Measurements from ENCODE around the gene HPCAL4.

Gene HPCAL4

DNA sequence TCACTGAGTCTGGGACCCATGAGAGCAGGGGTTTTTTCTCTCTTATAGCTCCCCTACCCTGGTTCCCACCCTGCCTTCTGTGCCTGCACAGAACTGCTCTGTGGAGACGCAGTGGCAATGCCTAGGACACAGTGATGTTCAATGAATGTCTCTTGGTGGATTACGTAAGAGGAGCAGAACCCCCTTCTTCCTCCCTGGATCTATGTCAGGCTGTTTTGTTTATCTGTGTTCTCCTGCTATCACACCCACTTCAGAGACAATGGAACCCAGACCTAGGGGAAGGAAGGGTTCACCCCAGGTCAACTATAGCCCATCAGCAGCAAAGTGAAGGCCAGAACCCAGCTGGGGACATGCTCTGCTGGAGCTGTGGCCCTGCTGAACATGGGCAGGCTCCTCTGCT, 2.0 kb downstream of the HPCAL4 start:
- H3K9me2 ChIP-seq (replicated peaks; ENCODE audit: insufficient read depth, low read length) = no peaks in the 10 kb centered on the region
- no peaks in the 10 kb centered on the region for H3K27me3 ChIP-seq (replicated peaks; ENCODE audit: insufficient read depth, low read length)

DNA sequence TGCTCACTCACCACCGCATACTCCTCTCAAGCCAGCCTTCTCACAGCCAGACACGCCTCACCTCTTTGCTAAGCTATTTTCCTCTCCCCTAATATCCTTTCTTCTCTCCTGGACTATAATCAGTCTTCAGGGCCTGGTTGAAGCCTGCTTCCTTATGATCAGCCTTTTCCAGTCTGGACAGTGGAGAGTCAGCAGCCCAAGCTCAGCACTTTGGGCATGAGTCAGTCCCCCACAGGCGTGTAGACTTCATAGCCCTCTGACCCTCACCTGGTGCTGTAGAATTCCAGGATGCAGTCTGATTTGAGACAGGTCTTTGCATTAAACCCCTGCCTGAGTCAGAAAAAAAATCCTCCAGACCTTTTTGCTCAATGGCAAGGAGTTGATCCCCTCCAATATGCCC, 2.5 kb downstream of the HPCAL4 start:
- H2AFZ ChIP-seq (ENCODE audit: low read length) = no peak overlapping the region
- H3K9me2 ChIP-seq (replicated peaks; ENCODE audit: insufficient read depth, low read length) = no peaks in the 10 kb centered on the region
- no peak overlapping the region for H3K4me3 ChIP-seq (ENCODE audit: low read length)
- H3K79me2 ChIP-seq (ENCODE audit: low read length) = no peaks in the 10 kb centered on the region
- no peak overlapping the region for H3K27ac ChIP-seq (ENCODE audit: low read length)
- no peak overlapping the region for H3K4me2 ChIP-seq (ENCODE audit: low read depth, low read length)
- no peaks in the 10 kb centered on the region for H4K20me1 ChIP-seq (ENCODE audit: insufficient read depth, low read length)
- no peak overlapping the region for H3K9ac ChIP-seq (ENCODE audit: low read length)
- H3K36me3 ChIP-seq (replicated peaks; ENCODE audit: insufficient read depth, low read length) = no peaks in the 10 kb centered on the region
- H3K27me3 ChIP-seq (replicated peaks; ENCODE audit: insufficient read depth, low read length) = no peaks in the 10 kb centered on the region
- no peak for DNase-seq
- H3K4me1 ChIP-seq (ENCODE audit: low read length) = peaks cover 8% of the 10 kb centered on the region
- H3K9me3 ChIP-seq (replicated peaks; ENCODE audit: insufficient read depth, low read length) = no peaks in the 10 kb centered on the region
- H3F3A ChIP-seq (ENCODE audit: insufficient read depth, low read length) = no peaks in the 10 kb centered on the region
- TF ChIP-seq EZH2phosphoT487 (IDR thresholded peaks at IDR 0.05; ENCODE audit: low read length) (no peak), EZH2 (optimal IDR thresholded peaks at IDR 0.05; ENCODE audit: low read depth, low read length) (no peak)
- TF ChIP-seq, protein P1, sequence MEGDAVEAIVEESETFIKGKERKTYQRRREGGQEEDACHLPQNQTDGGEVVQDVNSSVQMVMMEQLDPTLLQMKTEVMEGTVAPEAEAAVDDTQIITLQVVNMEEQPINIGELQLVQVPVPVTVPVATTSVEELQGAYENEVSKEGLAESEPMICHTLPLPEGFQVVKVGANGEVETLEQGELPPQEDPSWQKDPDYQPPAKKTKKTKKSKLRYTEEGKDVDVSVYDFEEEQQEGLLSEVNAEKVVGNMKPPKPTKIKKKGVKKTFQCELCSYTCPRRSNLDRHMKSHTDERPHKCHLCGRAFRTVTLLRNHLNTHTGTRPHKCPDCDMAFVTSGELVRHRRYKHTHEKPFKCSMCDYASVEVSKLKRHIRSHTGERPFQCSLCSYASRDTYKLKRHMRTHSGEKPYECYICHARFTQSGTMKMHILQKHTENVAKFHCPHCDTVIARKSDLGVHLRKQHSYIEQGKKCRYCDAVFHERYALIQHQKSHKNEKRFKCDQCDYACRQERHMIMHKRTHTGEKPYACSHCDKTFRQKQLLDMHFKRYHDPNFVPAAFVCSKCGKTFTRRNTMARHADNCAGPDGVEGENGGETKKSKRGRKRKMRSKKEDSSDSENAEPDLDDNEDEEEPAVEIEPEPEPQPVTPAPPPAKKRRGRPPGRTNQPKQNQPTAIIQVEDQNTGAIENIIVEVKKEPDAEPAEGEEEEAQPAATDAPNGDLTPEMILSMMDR (IDR thresholded peaks at IDR 0.05; ENCODE audit: low read length) = no peak

More for the DNA sequence above, 2.0 kb downstream of the HPCAL4 start:
- Histone ChIP-seq H3F3A (ENCODE audit: insufficient read depth, low read length) (no peaks in the 10 kb centered on the region), H3K4me3 (ENCODE audit: low read length) (no peak overlapping the region), H3K9me3 (replicated peaks; ENCODE audit: insufficient read depth, low read length) (no peaks in the 10 kb centered on the region), H4K20me1 (ENCODE audit: insufficient read depth, low read length) (no peaks in the 10 kb centered on the region), H3K4me2 (ENCODE audit: low read depth, low read length) (no peak overlapping the region), H2AFZ (ENCODE audit: low read length) (no peak overlapping the region), H3K9ac (ENCODE audit: low read length) (no peak overlapping the region), H3K4me1 (ENCODE audit: low read length) (peaks cover 8% of the 10 kb centered on the region), H3K79me2 (ENCODE audit: low read length) (no peaks in the 10 kb centered on the region), H3K27ac (ENCODE audit: low read length) (no peak overlapping the region), H3K36me3 (replicated peaks; ENCODE audit: insufficient read depth, low read length) (no peaks in the 10 kb centered on the region)
- DNase-seq = no peak
- TF ChIP-seq, protein P1 (IDR thresholded peaks at IDR 0.05; ENCODE audit: low read length) = no peak
- TF ChIP-seq EZH2 (optimal IDR thresholded peaks at IDR 0.05; ENCODE audit: low read depth, low read length) (no peak), EZH2phosphoT487 (IDR thresholded peaks at IDR 0.05; ENCODE audit: low read length) (no peak)

DNA sequence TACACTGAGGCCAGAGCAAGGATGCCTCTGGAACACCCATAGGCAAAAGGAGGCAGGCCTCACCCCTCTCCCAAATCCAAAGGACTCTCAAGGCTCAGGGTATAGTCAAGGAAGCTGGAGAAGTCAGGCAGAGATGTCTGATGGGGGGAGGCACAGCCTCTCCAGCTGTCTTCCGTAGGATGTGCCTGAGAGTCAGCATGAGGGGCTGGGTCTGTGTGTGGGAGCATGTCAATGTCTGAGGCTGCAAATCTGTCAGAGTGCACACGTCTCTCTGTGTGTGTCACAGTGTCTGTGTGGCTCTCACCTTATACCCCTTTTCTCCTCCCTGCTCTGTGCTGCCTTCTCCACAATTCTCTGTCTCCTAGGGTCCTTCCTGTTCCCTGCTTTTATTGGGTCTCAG, 4.0 kb downstream of the HPCAL4 start:
- H3K27ac ChIP-seq (ENCODE audit: low read length) = no peak overlapping the region
- TF ChIP-seq, protein P1 (IDR thresholded peaks at IDR 0.05; ENCODE audit: low read length) = no peak
- TF ChIP-seq EZH2 (optimal IDR thresholded peaks at IDR 0.05; ENCODE audit: low read depth, low read length) (no peak), EZH2phosphoT487 (IDR thresholded peaks at IDR 0.05; ENCODE audit: low read length) (no peak)
- no peak overlapping the region for H2AFZ ChIP-seq (ENCODE audit: low read length)
- no peak overlapping the region for H3K4me2 ChIP-seq (ENCODE audit: low read depth, low read length)
- H3K36me3 ChIP-seq (replicated peaks; ENCODE audit: insufficient read depth, low read length) = no peaks in the 10 kb centered on the region
- H3K9me3 ChIP-seq (replicated peaks; ENCODE audit: insufficient read depth, low read length) = no peaks in the 10 kb centered on the region
- no peaks in the 10 kb centered on the region for H3K27me3 ChIP-seq (replicated peaks; ENCODE audit: insufficient read depth, low read length)
- no peak overlapping the region for H3K9ac ChIP-seq (ENCODE audit: low read length)
- no peaks in the 10 kb centered on the region for H4K20me1 ChIP-seq (ENCODE audit: insufficient read depth, low read length)
- no peaks in the 10 kb centered on the region for H3F3A ChIP-seq (ENCODE audit: insufficient read depth, low read length)
- peaks cover 12% of the 10 kb centered on the region for H3K4me1 ChIP-seq (ENCODE audit: low read length)
- no peak overlapping the region for H3K4me3 ChIP-seq (ENCODE audit: low read length)
- DNase-seq = no peak
- H3K79me2 ChIP-seq (ENCODE audit: low read length) = no peaks in the 10 kb centered on the region
- no peaks in the 10 kb centered on the region for H3K9me2 ChIP-seq (replicated peaks; ENCODE audit: insufficient read depth, low read length)
